Activated naive CD4-positive, alpha-beta T cell treated with anti-CD3 and anti-CD28 coated beads, Interleukin-2, amount 50 U/mL, for 72 hours (primary cell): ENCODE measurements around the gene FANCE. TPM values are rescaled to one million over a fixed set of nuclear protein-coding genes. Genes with fewer than 3 reads are reported as not detected.

Experiments
- ATAC-seq, 2 donors: fragments of 150-1000 bp; cut with Tn5 transposase; 2 replicates each; pipeline ENCODE4 v1.10.0; 2021; ENCODE audit warnings: mild to moderate bottlenecking in 2 of 2, moderate library complexity in 2 of 2
- DNase-seq, 2 donors: peaks; one replicate each; pipeline ENCODE4 v3.0.0; 2021 to 2022; ENCODE audit warnings: low spot score in 2 of 2
- H3K27ac Mint-ChIP-seq, 2 donors: one replicate each; pipeline ENCODE4 v1.8.0; 2022; ENCODE audit warnings: mild to moderate bottlenecking in 2 of 2, mixed read lengths in 2 of 2
- H3K36me3 Mint-ChIP-seq, 2 donors: one replicate each; pipeline ENCODE4 v1.8.0; 2022; ENCODE audit warnings: mixed read lengths in 2 of 2
- H3K9me3 Mint-ChIP-seq, 2 donors: one replicate each; pipeline ENCODE4 v1.8.0; 2022; ENCODE audit warnings: mixed read lengths in 2 of 2
- total RNA-seq, 2 donors: library from RNA; stranded (reverse); gene quantifications; one replicate each; pipeline ENCODE4 v1.2.3, GENCODE V29; 2022

Gene FANCE, protein sequence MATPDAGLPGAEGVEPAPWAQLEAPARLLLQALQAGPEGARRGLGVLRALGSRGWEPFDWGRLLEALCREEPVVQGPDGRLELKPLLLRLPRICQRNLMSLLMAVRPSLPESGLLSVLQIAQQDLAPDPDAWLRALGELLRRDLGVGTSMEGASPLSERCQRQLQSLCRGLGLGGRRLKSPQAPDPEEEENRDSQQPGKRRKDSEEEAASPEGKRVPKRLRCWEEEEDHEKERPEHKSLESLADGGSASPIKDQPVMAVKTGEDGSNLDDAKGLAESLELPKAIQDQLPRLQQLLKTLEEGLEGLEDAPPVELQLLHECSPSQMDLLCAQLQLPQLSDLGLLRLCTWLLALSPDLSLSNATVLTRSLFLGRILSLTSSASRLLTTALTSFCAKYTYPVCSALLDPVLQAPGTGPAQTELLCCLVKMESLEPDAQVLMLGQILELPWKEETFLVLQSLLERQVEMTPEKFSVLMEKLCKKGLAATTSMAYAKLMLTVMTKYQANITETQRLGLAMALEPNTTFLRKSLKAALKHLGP
- 10 to 100 TPM; 14.3 to 14.7 TPM for total RNA-seq

DNA sequence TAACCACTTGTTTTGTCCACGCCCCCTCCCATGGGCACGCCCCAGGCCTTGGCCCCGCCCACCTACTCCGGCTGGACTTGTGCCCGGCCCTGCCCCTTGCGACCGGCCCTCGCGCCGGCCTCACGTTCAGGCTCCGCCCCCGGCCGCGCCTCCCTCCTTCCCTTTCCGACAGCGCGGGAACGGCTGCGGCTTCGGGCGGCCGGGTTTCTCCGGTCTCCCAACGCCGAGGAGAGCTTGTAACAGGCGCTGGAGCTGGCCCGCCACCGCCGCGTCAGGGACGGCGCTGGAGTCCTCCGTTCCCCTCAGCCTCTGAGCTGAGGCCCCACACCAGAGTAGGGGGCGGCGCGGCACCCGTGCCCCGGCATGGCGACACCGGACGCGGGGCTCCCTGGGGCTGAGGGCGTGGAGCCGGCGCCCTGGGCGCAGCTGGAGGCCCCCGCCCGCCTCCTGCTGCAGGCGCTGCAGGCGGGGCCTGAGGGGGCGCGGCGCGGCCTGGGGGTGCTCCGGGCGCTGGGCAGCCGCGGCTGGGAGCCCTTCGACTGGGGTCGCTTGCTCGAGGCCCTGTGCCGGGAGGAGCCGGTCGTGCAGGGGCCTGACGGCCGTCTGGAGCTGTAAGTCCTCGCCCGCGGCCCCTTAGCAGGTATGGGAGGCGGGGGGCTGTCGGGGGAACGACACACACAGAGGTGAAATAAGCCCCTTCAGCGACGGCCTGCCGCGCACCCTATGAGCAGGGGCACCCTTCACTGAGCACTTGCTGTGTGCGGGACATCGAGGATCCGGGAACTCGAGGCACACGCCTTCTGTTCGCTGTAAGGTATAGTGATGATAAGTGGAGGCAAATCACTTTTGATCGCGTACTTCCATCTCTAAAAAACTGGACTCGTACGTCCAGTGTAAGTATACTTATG lies at the start of gene FANCE:
Gene FANCE, plus strand, starts transcription at position 156 of the 908 bp plus-strand sequence. Its CDS starts 208 bp downstream, at position 364.
- ATAC-seq, result peak; percentile 87 to 91
- no peak within 1 kb of the TSS for H3K27ac Mint-ChIP-seq
- DNase-seq, result peak; percentile 95 to 98
- H3K9me3 Mint-ChIP-seq, result no peaks in the 10 kb centered on the region
- H3K36me3 Mint-ChIP-seq, result peaks cover 15 to 24% of the 10 kb centered on the region in 2 donors

DNA sequence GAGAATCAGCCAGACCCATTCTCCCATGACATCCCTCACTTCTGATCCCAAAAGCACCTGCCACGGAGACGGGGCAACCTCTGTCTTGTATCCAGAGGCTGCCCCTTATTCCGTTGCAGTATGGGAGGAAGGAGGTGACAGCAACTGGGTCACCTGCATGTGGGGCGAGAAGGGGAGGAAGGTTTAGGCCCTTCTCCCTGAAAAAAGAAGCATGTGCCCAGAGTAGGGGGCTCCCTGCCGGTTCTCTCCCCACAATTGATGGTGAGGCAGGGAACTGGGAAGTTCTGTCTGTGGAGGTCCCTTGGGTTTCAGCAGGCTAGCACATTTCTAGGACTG lies 49.3 kb upstream of the FANCE start:
- Mint-ChIP-seq H3K9me3 (no peaks in the 10 kb centered on the region), H3K36me3 (no peaks in the 10 kb centered on the region), H3K27ac (peak overlapping the region in 1 of 2 donors; percentile 80)
- ATAC-seq (no peak), DNase-seq (no peak)

DNA sequence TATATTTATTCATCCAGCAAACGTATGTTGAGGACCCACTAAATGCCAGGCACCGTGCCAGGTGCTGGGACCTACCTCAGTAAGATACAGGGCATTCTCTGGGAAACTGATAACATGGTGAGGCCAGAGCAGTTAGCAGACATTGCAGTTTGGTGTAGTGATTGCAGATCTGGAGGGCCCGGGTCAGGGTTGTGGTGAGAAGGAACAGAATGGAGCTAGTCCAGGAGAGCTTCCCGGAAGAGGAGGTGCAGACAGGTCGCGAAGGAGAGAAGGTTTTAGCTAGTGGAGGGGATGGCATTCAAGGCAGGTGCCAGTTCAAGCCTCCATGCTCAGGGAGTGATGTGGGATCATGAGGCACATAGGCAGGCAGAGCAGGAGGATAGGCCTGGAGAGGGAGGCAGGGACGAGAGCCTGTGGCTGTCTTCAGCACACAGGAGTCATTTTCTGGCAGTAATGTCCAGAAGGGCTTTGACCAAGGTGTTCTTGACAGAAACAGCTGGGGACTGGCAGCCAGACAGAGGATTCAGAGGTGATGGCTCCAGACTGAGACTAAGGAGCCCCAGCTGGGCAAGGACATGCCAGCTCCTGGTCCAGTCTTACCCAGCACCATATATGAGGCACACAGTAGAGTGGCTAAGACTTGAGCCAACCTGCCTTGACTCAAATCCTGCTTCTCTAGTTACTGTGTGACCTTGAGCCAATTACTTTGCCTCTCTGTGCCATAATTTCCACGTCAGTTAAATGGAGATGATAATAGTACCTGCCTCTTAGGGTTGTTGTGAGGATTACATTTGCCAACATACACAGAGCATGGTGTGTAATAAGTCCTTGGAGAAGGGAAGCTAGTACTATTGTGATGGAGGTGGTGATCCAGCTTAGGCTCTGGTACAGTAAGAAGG lies 48.3 kb upstream of the FANCE start:
- Mint-ChIP-seq H3K9me3 (no peaks in the 10 kb centered on the region), H3K27ac (peak overlapping the region in 1 of 2 donors; percentile 11), H3K36me3 (no peaks in the 10 kb centered on the region)
- no peak for ATAC-seq
- no peak for DNase-seq

DNA sequence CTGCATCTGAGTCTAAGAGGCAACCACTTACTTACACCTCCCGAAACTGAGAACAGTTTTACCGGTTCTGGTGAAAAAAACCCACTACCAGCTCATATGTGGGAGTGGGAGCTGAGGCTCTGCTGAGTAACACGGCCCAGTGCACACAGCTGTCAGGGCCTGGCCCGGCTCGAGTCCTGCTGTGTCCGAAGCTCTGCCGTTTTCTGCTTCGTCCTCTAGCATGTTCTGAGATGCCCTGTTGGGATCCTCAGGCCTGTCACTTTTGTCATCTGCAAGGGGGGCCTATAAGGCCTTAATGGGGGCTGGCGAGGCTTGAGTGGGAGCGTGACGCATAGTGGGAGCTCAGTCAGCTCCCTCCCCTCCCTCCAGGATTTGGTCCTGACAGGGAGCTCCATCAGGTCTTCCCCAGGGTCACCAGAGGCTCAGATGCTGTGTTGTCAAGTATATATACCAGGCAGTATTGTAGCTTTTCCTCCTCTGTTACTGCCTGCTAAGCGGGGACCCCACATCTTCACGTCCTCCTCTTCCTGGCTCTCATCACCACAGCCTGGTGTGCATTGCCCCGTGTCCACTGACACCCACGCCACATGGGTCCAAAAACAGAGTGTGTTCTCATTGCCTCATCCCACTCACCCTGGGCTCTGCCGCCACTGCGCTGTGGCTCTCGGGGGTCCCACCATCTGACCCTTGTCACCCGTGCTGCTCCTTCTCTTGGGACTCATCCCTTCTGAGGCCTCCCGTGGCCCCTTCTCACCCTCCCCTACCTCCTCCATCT lies 45.2 kb upstream of the FANCE start:
- H3K36me3 Mint-ChIP-seq, result no peaks in the 10 kb centered on the region
- ATAC-seq, result no peak
- DNase-seq, result no peak
- H3K9me3 Mint-ChIP-seq, result no peaks in the 10 kb centered on the region
- no peak overlapping the region for H3K27ac Mint-ChIP-seq

DNA sequence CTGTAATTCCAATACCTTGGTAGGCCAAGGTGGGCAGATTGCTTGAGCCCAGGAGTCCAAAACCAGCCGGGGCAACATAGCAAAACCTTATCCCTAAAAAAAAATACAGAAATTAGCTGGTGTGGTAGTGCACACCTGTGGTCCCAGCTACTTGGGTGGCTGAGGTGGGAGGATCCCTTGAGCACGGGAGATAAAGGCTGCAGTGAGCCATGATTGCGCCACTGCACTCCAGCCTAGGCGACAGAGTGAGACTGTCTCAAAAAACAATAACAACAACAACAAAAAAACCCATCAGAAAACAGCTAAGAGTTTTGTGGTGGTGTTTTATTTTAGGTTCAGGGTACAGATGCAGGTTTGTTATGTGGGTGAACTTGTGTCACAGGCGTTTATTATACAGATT lies 42.9 kb upstream of the FANCE start:
- H3K36me3 Mint-ChIP-seq, result no peaks in the 10 kb centered on the region
- no peaks in the 10 kb centered on the region for H3K9me3 Mint-ChIP-seq
- DNase-seq (no peak), ATAC-seq (no peak)
- H3K27ac Mint-ChIP-seq, result peak overlapping the region in 1 of 2 donors; percentile 32

DNA sequence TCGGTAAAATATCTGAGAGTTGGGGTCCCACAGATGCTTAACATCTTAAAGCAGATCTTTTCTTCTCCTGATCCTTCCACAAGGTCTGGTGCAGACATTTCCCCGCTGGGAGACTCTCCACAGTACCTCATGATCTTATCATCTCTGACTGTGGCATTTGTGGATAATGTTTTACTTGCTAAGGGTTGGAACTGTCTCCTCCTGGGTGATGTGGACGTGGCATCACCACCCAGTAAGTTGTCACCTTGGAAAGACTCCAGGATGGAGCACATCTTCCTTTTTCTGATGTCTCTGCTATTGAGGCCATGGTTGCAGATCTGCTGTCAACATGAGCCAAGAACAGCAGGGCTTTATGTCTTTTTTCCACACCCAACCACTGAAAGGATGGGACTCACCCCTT lies 42.0 kb upstream of the FANCE start:
- peak overlapping the region; percentile 32 to 85 for H3K27ac Mint-ChIP-seq

DNA sequence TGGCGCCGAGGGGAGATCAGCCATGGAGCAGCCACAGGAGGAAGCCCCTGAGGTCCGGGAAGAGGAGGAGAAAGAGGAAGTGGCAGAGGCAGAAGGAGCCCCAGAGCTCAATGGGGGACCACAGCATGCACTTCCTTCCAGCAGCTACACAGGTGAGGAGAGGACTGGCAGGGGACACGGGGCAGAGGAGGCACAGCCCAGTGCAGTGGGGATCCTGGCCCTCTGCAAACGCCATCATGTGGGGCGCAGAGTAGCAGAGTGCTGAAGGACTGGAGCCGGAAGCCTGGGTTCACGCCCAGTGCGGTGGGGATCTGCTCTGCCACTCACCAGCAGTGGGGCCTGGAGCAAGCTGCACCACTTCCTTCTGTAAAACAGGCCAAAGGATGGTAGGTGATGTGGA lies 41.1 kb upstream of the FANCE start:
- no peaks in the 10 kb centered on the region for H3K9me3 Mint-ChIP-seq
- no peak for DNase-seq
- peak in 1 of 2 donors; percentile 33 for ATAC-seq
- H3K27ac Mint-ChIP-seq, result peak overlapping the region; percentile 32 to 85
- H3K36me3 Mint-ChIP-seq, result peaks cover 6 to 7% of the 10 kb centered on the region in 2 donors

More for the DNA sequence above, 42.0 kb upstream of the FANCE start:
- ATAC-seq (no peak), DNase-seq (no peak)
- Mint-ChIP-seq H3K36me3 (no peaks in the 10 kb centered on the region), H3K9me3 (no peaks in the 10 kb centered on the region)

DNA sequence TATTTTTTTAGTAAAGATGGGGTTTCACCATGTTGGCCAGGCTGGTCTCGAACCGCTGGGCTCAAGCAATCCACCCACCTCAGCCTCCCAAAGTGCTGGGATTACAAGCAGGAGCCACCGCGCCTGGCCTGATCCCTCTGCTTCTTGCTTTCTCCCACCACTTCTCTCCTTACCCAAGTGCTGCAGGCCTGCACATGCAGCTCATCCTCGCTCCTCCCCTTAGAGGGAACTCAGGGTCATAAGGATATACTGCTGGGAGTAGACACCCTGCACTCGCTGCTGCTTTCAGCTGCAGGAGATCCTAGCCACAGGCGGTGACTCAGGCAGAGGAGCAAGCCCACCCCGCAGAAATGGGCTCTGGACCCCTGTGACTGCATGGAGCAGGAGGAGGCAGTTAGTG lies 40.0 kb upstream of the FANCE start:
- Mint-ChIP-seq H3K36me3 (peaks cover 6 to 7% of the 10 kb centered on the region in 2 donors), H3K27ac (no peak overlapping the region), H3K9me3 (no peaks in the 10 kb centered on the region)
- DNase-seq (no peak), ATAC-seq (no peak)

DNA sequence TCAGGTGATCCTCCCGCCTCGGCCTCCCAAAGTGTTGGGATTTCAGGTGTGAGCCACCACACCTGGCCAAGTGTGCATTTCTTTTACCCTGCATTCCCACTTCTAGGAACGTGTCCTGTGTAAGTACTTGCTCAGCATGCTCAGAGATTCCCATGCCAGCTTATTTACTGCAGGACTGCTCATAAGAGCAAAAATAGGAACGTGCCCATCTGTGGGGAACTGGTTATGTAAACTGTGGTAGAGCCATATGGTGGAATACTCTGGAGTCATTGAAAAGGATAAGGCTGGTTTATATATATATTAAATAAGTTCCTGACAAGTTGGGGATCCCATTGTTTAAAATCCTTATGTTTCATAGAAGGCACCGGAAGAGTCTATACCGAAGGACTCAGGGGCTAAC lies 38.2 kb upstream of the FANCE start:
- no peaks in the 10 kb centered on the region for H3K9me3 Mint-ChIP-seq
- H3K27ac Mint-ChIP-seq, result peak overlapping the region in 1 of 2 donors; percentile 83
- DNase-seq (no peak), ATAC-seq (no peak)
- peaks cover 6 to 7% of the 10 kb centered on the region in 2 donors for H3K36me3 Mint-ChIP-seq

DNA sequence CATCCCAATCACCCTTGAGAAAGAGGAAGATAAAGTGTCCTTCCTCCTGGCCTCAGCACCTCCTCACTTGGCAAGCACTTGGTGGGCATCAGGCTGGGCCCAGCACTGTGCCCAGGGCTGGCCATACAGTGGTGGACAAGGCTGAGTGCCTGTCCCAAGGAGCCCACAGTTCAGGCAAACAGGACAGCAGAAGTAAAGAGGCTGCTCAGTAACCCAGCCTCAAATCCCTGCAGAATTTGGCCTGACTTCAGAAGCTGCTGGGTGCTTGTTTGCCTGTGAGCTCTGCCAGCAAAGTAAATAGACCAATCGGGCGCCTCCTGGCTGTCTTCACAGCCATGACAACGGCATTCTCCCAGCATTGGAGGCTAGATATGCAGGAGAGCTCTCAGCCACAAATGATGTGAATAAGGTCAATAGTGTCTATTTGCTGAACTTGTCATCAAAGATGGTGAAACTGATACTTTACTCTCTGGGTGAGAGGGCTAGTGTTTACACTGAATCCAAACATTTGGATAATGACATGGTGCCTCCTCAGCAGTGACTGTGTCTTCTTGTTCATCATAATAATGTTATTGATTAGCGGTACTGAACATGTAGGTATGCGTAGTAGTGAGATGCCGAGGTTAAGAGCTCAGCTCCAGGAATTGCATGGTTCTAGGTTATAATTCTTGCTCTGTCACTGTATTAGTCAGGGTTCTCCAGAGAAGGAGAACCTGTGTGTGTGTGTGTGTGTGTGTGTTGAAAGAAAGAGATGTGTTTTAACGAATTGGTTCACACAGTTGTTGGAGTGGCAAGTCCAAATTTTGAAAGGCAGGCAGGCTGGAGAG lies 36.9 kb upstream of the FANCE start:
- ATAC-seq (peak; percentile 21 to 70), DNase-seq (peak in 1 of 2 donors; percentile 26)
- Mint-ChIP-seq H3K36me3 (peaks cover 6 to 7% of the 10 kb centered on the region in 2 donors), H3K27ac (peak overlapping the region; percentile 38 to 86), H3K9me3 (no peaks in the 10 kb centered on the region)

DNA sequence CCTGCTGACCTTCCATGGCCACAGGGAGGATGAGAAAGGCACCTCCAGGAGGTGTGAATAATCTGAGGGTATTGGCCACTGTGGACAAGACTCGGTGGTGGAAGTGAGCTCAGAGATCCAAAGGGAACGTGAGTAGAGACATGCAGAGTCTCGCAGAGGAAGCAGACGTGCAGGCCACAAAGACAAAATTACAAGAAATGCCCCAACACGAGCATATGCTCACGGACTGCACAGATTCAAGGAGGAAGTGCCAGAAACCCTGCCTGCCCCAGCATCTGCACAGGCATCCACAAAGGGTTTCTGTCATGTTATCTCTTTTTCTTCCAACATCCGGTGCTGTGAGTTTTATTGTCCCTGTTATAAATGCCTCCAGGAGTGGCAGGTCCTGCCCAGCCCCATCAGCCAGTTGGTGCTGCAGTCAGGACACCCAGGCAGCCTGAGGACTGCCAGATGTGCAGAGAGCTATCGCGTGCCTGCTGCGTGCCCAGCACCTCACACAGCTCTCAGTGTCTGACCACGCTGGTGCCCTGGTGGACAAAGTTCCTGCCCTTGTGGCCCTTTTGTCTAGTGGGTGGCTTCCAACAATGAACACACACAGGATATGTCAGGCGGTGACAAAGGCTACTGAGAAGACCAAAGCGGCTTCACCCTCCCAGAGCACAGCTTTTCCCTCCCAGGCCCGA lies 34.0 kb upstream of the FANCE start:
- Mint-ChIP-seq H3K36me3 (peaks cover 6 to 7% of the 10 kb centered on the region in 2 donors), H3K9me3 (no peaks in the 10 kb centered on the region), H3K27ac (peak overlapping the region; percentile 70 to 91)
- DNase-seq, result no peak
- peak; percentile 27 to 70 for ATAC-seq

DNA sequence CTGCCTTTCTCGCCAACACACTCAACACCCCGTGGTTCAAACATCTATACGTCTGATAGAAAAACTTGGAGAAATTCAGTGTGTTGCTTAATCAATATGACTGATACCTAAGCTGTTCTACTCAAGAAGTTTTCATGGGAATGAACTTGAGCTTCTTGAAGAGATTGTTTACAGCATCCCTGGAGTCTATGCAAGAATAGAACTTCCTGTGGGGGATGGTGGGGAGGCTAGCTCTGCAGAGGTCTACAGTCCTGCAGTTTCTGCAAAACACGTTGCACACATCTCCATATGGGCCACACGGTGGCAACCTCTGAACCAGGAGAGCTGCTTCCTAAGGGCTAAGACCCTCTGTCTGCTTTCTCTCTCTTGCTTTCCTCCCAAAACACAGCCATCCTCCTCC lies 32.7 kb upstream of the FANCE start:
- Mint-ChIP-seq H3K36me3 (peaks cover 6 to 7% of the 10 kb centered on the region in 2 donors), H3K27ac (peak overlapping the region in 1 of 2 donors; percentile 46), H3K9me3 (no peaks in the 10 kb centered on the region)
- DNase-seq (no peak), ATAC-seq (no peak)

DNA sequence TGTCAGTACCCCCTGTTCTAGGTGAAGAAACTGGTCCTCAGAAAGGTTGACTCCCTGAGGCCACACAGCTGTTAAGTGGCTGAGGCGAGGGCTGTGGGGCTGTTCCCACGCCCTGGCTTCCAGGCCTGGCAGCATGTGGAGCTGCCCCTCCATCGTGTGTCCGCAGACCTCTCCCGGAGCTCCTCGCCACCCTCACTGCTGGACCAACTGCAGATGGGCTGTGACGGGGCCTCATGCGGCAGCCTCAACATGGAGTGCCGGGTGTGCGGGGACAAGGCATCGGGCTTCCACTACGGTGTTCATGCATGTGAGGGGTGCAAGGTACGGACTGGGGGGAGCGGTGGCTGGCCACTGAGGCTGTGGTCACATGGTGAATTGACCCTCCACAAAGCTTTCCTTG lies 32.2 kb upstream of the FANCE start:
- H3K36me3 Mint-ChIP-seq, result peaks cover 6 to 7% of the 10 kb centered on the region in 2 donors
- peak overlapping the region in 1 of 2 donors; percentile 46 for H3K27ac Mint-ChIP-seq

DNA sequence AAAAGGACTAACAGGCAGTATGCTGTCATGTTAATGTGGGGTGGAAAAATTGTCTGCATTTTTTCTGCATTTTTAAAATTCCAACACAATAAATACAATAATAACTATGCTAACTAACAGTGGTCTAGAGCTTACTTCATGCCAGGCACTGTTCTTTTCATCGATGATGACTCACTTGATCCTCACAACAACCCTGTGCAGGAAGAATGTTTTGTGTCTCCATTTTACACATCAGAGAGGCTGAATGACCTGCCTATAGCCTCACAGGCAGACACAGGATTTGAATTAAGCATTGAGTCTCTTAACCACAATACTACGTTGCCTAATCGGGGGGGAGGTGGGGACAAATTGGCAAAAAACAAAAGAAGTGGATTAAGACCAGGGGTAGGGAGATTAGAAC lies 26.9 kb upstream of the FANCE start:
- ATAC-seq, result peak in 1 of 2 donors; percentile 30
- Mint-ChIP-seq H3K9me3 (peaks cover 0 to 14% of the 10 kb centered on the region in 2 donors), H3K36me3 (peaks cover 16 to 27% of the 10 kb centered on the region in 2 donors), H3K27ac (peak overlapping the region; percentile 26 to 92)
- DNase-seq, result no peak

More for the DNA sequence above, 32.2 kb upstream of the FANCE start:
- no peak for DNase-seq
- no peak for ATAC-seq
- H3K9me3 Mint-ChIP-seq, result no peaks in the 10 kb centered on the region
